Activated B cell treated with CpG ODN at 0.5 μM for 24 hours (primary cell): ENCODE results near the gene PSRC1. TPM values are rescaled to one million over a fixed set of nuclear protein-coding genes. Genes with fewer than 3 reads are reported as not detected.

Source experiments
- ATAC-seq: fragments of 200-7000 bp; cut with Tn5 transposase; one replicate; pipeline ENCODE4 v1.10.0; 2021; ENCODE audit warnings: low read depth, mild to moderate bottlenecking, moderate library complexity
- CTCF ChIA-PET: fragments of 350-600 bp; sonication (Branson Sonifier 250); formaldehyde crosslinking; loops from one replicate; lab custom pipeline; 2021; ENCODE audit warnings: antibody characterized with exemption; lab: Charles Lee
- POLR2A ChIA-PET: fragments of 350-600 bp; sonication (Branson Sonifier 250); formaldehyde crosslinking; loops from one replicate; lab custom pipeline; 2021; ENCODE audit warnings: antibody characterized with exemption; lab: Charles Lee
- DNase-seq: peaks from one replicate; pipeline ENCODE4 v3.0.0; 2022
- H3K27ac Mint-ChIP-seq: one replicate; pipeline ENCODE4 v1.8.0; 2020; ENCODE audit warnings: mixed read lengths
- H3K27me3 Mint-ChIP-seq: one replicate; pipeline ENCODE4 v1.8.0; 2021; ENCODE audit warnings: mixed read lengths
- H3K36me3 Mint-ChIP-seq: one replicate; pipeline ENCODE4 v1.8.0; 2021; ENCODE audit warnings: low read depth, mixed read lengths
- H3K4me1 Mint-ChIP-seq: one replicate; pipeline ENCODE4 v1.8.0; 2021; ENCODE audit warnings: mixed read lengths
- H3K4me3 Mint-ChIP-seq: one replicate; pipeline ENCODE4 v1.8.0; 2020; ENCODE audit warnings: mild to moderate bottlenecking, mixed read lengths
- H3K9me3 Mint-ChIP-seq: one replicate; pipeline ENCODE4 v1.8.0; 2020; ENCODE audit warnings: mixed read lengths
- intact Hi-C: fragments of 100-400 bp; cut with micrococcal nuclease; formaldehyde crosslinking; loops from one replicate; pipeline ENCODE4 v1.15.1; 2024
- total RNA-seq: library from RNA; stranded (reverse); gene quantifications from 2 replicates; pipeline ENCODE4 v1.2.3, GENCODE V29; 2022
- TF ChIP-seq, protein P1 (sequence below): fragments of 200-600 bp; IDR thresholded peaks from one replicate; pipeline ENCODE4 v1.8.0; 2022; ENCODE audit warnings: antibody characterized with exemption, mild to moderate bottlenecking

PSRC1 gene
- total RNA-seq, 1 donor from 2014 or later = not detected

DNA sequence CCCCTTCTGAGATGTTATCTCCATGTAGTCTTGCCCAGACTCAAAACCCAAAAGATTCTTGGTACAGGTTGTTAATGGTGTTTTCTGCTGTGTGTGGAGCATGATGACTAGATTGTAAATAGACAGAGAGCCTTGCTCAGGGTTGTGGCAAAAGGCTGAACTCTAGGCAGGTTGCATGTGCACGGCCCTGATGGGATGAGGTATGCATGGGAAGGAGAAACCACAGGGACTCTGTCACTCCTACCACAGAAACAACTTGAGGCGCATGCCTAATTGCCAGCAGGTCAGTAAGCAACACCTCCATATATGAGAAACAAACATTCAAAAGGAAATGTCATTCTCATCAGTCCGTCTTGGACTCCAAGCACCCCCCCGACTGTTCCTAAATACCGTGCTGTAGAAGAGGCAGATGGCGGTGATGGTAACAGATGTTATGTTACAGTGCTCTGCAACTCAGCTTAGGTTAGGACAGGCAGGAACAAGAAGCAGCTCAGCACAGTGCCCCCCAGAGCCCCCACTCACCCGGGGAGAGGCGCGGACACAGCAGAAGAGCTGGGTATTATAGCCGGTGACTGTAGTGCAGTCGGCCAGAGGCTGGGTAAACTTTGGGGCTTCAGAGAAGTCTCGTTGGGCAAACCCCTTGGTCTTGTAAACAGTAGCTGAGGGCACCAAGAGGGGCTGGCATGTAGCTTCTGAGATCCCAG lies 12.9 kb upstream of the PSRC1 start:
- ChIA-PET CTCF (interaction anchor here (1.7 kb wide), 1 partner anchor 104 kb away, joined by 5 read pairs; no protein-coding TSS in a partner anchor), POLR2A (no interaction called here)
- no peaks in the 10 kb centered on the region for H3K36me3 Mint-ChIP-seq
- peaks cover 17% of the 10 kb centered on the region for H3K27me3 Mint-ChIP-seq
- ATAC-seq (no peak), DNase-seq (no peak)
- H3K27ac Mint-ChIP-seq = no peak overlapping the region
- H3K9me3 Mint-ChIP-seq = no peaks in the 10 kb centered on the region
- TF ChIP-seq, protein P1, sequence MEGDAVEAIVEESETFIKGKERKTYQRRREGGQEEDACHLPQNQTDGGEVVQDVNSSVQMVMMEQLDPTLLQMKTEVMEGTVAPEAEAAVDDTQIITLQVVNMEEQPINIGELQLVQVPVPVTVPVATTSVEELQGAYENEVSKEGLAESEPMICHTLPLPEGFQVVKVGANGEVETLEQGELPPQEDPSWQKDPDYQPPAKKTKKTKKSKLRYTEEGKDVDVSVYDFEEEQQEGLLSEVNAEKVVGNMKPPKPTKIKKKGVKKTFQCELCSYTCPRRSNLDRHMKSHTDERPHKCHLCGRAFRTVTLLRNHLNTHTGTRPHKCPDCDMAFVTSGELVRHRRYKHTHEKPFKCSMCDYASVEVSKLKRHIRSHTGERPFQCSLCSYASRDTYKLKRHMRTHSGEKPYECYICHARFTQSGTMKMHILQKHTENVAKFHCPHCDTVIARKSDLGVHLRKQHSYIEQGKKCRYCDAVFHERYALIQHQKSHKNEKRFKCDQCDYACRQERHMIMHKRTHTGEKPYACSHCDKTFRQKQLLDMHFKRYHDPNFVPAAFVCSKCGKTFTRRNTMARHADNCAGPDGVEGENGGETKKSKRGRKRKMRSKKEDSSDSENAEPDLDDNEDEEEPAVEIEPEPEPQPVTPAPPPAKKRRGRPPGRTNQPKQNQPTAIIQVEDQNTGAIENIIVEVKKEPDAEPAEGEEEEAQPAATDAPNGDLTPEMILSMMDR = no peak
- H3K4me1 Mint-ChIP-seq = peaks cover 21% of the 10 kb centered on the region
- intact Hi-C loops = no loop called here
- H3K4me3 Mint-ChIP-seq = no peak overlapping the region

DNA sequence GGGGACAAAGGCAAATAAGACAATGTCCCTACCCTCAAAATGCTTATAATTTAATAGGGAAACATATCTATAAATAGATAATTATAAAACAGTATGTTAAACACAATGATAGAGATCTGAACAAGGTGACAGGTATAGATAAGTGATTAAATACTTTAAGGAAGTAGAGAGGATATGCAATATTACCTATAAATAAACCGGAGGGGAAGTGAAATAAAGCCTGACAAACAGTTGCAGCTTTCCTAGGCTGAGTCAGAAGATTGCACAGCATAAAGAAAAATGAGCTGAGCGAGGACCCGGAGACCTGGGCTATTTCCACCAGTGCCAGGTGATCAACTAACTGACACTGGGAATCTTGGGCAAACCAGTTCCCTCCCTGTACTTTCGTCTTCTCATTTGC lies 11.5 kb upstream of the PSRC1 start:
- TF ChIP-seq, protein P1 = no peak
- ATAC-seq = peak; percentile 54
- Mint-ChIP-seq H3K27me3 (peaks cover 14% of the 10 kb centered on the region), H3K4me3 (peak overlapping the region; percentile 24), H3K9me3 (no peaks in the 10 kb centered on the region), H3K4me1 (peaks cover 21% of the 10 kb centered on the region), H3K36me3 (no peaks in the 10 kb centered on the region), H3K27ac (no peak overlapping the region)
- ChIA-PET POLR2A (interaction anchor here (0.6 kb wide), 1 partner anchor 107 kb away, joined by 4 read pairs; no protein-coding TSS in a partner anchor), CTCF (no interaction called here)
- intact Hi-C loops = no loop called here
- no peak for DNase-seq

DNA sequence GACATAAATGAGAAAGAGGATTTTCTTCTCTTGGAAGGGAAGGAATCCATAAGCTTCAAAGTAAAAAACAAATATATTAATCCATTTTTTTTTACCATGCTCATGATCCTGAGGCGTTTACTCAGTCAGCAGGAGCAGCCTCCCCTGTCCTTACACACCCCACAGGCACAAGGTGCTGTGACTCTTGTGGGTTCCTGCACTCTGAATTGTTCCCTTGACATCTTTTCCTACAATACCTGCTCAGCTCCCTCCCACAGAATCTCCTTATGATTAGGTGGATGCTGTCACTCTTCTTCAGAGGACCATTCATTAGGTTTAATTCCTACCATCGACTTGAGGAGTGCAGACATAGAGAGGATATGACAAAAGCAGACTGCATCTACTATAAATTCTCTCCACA lies 10.1 kb upstream of the PSRC1 start:
- no peak overlapping the region for H3K4me3 Mint-ChIP-seq
- no peaks in the 10 kb centered on the region for H3K36me3 Mint-ChIP-seq
- ChIA-PET CTCF (interaction anchor here (1.4 kb wide), 1 partner anchor 16 kb away, joined by 4 read pairs; no protein-coding TSS in a partner anchor), POLR2A (no interaction called here)
- intact Hi-C loops = no loop called here
- TF ChIP-seq, protein P1 = no peak
- H3K9me3 Mint-ChIP-seq = no peaks in the 10 kb centered on the region
- H3K27ac Mint-ChIP-seq = no peak overlapping the region
- H3K27me3 Mint-ChIP-seq = peaks cover 2% of the 10 kb centered on the region
- peaks cover 21% of the 10 kb centered on the region for H3K4me1 Mint-ChIP-seq
- ATAC-seq (no peak), DNase-seq (no peak)

DNA sequence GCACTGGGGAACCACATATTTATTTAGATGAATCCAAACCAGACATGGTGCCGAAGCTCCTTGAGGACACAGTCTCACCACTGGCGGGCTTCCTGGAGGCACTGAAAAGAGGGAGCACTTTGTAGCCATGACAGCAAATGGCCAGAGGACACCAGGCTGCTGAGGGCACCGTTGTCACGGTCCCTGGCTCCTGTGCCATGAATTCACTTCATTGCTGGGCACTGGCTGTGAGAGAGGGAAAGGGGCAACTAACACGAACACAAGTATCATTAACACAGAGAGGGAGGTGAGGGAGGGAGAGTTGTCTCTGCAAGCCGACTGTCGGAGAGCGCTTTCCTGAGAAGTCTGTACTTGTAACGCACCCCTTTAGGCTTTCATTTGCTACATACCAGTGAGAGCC lies 9.4 kb upstream of the PSRC1 start:
- CTCF ChIA-PET = interaction anchor here (1.4 kb wide), 1 partner anchor 15 kb away, joined by 4 read pairs; no protein-coding TSS in a partner anchor
- TF ChIP-seq, protein P1 = no peak
- Mint-ChIP-seq H3K4me3 (no peak overlapping the region), H3K27me3 (peaks cover 6% of the 10 kb centered on the region), H3K9me3 (no peaks in the 10 kb centered on the region), H3K27ac (no peak overlapping the region), H3K36me3 (no peaks in the 10 kb centered on the region), H3K4me1 (peaks cover 21% of the 10 kb centered on the region)
- intact Hi-C loops = no loop called here
- POLR2A ChIA-PET = interaction anchor here (1.0 kb wide), 1 partner anchor 9 kb away, joined by 3 read pairs; the partner anchor contains the start of gene PSRC1
- ATAC-seq (no peak), DNase-seq (no peak)

DNA sequence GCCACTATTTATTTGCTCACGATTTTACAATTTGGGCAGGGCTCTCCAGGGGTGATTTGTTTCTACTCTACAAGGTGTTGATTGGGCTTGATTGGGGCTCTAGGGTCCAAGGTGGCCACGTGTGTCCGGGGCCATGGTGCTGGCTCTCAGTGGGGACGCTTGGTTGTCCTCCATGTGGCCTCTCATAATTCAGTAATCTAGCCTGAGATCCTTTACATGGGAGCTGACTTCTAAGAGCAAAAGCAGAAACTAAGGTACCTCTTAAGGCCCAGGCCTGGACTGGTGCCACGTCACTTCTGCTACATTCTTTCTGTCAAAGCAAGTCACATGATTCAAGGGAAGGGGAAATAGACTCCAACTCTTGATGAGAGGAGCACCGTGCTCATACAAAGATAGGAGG lies 8.1 kb upstream of the PSRC1 start:
- intact Hi-C loops = no loop called here
- no peak overlapping the region for H3K27ac Mint-ChIP-seq

More for the DNA sequence above, 8.1 kb upstream of the PSRC1 start:
- TF ChIP-seq, protein P1 = no peak
- Mint-ChIP-seq H3K9me3 (no peaks in the 10 kb centered on the region), H3K4me3 (no peak overlapping the region), H3K36me3 (no peaks in the 10 kb centered on the region), H3K27me3 (peaks cover 6% of the 10 kb centered on the region), H3K4me1 (peaks cover 21% of the 10 kb centered on the region)
- CTCF ChIA-PET = no interaction called here
- POLR2A ChIA-PET = no interaction called here
- no peak for ATAC-seq
- DNase-seq = no peak
